NB4 (cell line): Measurements from ENCODE around the gene TOPORS.

ENCODE experiments used
- POLR2A ChIP-seq: IDR thresholded peaks from 2 replicates; pipeline ENCODE4 v1.6.1; 2011; ENCODE audit warnings: mild to moderate bottlenecking; ENCODE audit not compliant: insufficient read length; ENCODE audit errors: extremely low read depth
- TF ChIP-seq, protein P1 (sequence below): IDR thresholded peaks from one replicate; pipeline ENCODE4 v1.5.1; 2012; ENCODE audit warnings: low read depth, low read length

DNA sequence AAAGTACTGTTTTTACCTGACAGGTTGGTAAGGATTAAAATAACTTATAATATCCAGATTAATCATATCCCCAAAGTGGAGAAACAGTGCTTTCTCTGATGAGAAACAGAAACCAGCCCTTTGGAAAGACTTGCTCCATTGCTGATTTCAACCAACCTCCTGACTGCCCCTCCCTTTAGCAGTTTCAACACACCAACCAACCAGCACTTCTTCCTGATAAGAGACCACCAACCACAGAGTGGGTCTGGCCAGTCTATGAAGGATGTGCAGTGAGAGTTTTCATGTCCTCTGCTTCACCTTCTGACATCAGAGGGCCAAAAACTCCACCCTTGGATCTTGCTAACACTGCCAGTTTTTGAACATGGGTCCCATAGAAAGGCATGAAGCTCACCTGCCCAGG, 54.5 kb downstream of the TOPORS start:
- TF ChIP-seq, protein P1, sequence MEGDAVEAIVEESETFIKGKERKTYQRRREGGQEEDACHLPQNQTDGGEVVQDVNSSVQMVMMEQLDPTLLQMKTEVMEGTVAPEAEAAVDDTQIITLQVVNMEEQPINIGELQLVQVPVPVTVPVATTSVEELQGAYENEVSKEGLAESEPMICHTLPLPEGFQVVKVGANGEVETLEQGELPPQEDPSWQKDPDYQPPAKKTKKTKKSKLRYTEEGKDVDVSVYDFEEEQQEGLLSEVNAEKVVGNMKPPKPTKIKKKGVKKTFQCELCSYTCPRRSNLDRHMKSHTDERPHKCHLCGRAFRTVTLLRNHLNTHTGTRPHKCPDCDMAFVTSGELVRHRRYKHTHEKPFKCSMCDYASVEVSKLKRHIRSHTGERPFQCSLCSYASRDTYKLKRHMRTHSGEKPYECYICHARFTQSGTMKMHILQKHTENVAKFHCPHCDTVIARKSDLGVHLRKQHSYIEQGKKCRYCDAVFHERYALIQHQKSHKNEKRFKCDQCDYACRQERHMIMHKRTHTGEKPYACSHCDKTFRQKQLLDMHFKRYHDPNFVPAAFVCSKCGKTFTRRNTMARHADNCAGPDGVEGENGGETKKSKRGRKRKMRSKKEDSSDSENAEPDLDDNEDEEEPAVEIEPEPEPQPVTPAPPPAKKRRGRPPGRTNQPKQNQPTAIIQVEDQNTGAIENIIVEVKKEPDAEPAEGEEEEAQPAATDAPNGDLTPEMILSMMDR, result no peak
- TF ChIP-seq POLR2A, result no peak
